Ureter (tissue), 1 donor: ENCODE measurements around the gene CARM1. TPM values are rescaled to one million over a fixed set of nuclear protein-coding genes. Genes with fewer than 3 reads are reported as not detected.
"Not testable (repeated sequence)": the region's sequence is repeated elsewhere in the genome, so short reads cannot be mapped to it uniquely, and the experiment has no call there.

Experiments
- DNase-seq: peaks from one replicate; pipeline ENCODE4 v3.0.0-alpha.2; 2020; ENCODE audit warnings: low spot score
- total RNA-seq: library from RNA; stranded (reverse); gene quantifications from one replicate; pipeline ENCODE4 v1.2.4, GENCODE V29; 2023
- donor health status: DM: yes; HTN: yes; CAD: no.

CARM1 gene
- total RNA-seq, 1 donor from 2014 or later, result 41.2 TPM

- DNase-seq, result no peak
Measured at GRCh38 chr19:10872546-10873107, 1.3 kb downstream of the CARM1 start.

- DNase-seq, result no peak
Measured at GRCh38 chr19:10874024-10874423, 2.7 kb downstream of the CARM1 start.

- DNase-seq, result no peak
Measured at GRCh38 chr19:10876459-10877240, 5.3 kb downstream of the CARM1 start.

- DNase-seq, result not testable (repeated sequence)
Measured at GRCh38 chr19:10877608-10878007, 6.3 kb downstream of the CARM1 start.

- DNase-seq, result no peak
Measured at GRCh38 chr19:10878253-10878652, 6.9 kb downstream of the CARM1 start.

- no peak for DNase-seq
Measured at GRCh38 chr19:10881403-10882107, 10.2 kb downstream of the CARM1 start.

- no peak for DNase-seq
Measured at GRCh38 chr19:10882108-10882457, 10.7 kb downstream of the CARM1 start.

- DNase-seq, result no peak
Measured at GRCh38 chr19:10884274-10884673, 12.9 kb downstream of the CARM1 start.

- DNase-seq, result no peak
Measured at GRCh38 chr19:10885201-10886169, 14.1 kb downstream of the CARM1 start.

- no peak for DNase-seq
Measured at GRCh38 chr19:10887616-10888367, 16.4 kb downstream of the CARM1 start.

GRCh38 chr19:10888421-10888866 is 17.1 kb downstream of the CARM1 start:
- DNase-seq, result no peak

GRCh38 chr19:10889880-10890279 is 18.5 kb downstream of the CARM1 start:
- no peak for DNase-seq

GRCh38 chr19:10891405-10892086 is 20.2 kb downstream of the CARM1 start:
- DNase-seq, result no peak

GRCh38 chr19:10892256-10892655 is 20.9 kb downstream of the CARM1 start:
- no peak for DNase-seq

- no peak for DNase-seq
Measured at GRCh38 chr19:10894911-10895213, 23.5 kb downstream of the CARM1 start.

- no peak for DNase-seq
Measured at GRCh38 chr19:10895363-10895762, 24.0 kb downstream of the CARM1 start.

GRCh38 chr19:10895920-10896319 is 24.6 kb downstream of the CARM1 start:
- no peak for DNase-seq

GRCh38 chr19:10896851-10897526 is 25.6 kb downstream of the CARM1 start:
- no peak for DNase-seq

- no peak for DNase-seq
Measured at GRCh38 chr19:10898633-10899032, 27.3 kb downstream of the CARM1 start.

GRCh38 chr19:10899151-10899653 is 27.8 kb downstream of the CARM1 start:
- DNase-seq, result no peak
